ENCODE data around the gene IRAK1. TPM values are rescaled to one million over a fixed set of nuclear protein-coding genes. Genes with fewer than 3 reads are reported as not detected.
A peak's percentile ranks its signal among the peaks of the same experiment; 100 is the strongest.

The IRAK1 gene
- total and polyA plus RNA-seq, 2 of the 13 experiments (the other 11 are each of a cell fraction or from before 2014, with no cell fraction given), result 57.7 to 77.3 TPM

- DNase-seq (ENCODE audit: low spot score) (no peak), FAIRE-seq (no peak), ATAC-seq (no peak)
- CTCF ChIA-PET (ENCODE audit: low intra/inter-chr PET ratio, low total read pairs), result no interaction called here
- Histone ChIP-seq H3K79me2 (ENCODE audit: insufficient read depth, low read length) (no peaks in the 10 kb centered on the region), H4K20me1 (ENCODE audit: insufficient read depth, low read length) (no peaks in the 10 kb centered on the region), H3K27me3 (ENCODE audit: control insufficient read depth in 1 of 2, insufficient read depth in 2 of 2, low read length in 2 of 2) (no peaks in the 10 kb centered on the region), H3K36me3 (replicated peaks in 1 of 2; ENCODE audit: control insufficient read depth in 1 of 2, insufficient read depth in 2 of 2, low read length in 2 of 2) (no peaks in the 10 kb centered on the region; a peak in 1 of 5 replicates), H2AFZ (ENCODE audit: low read length) (no peak overlapping the region), H3K27ac (ENCODE audit: extremely low read length, insufficient read depth, low read length) (peak overlapping the region; percentile 81), H3K4me2 (ENCODE audit: low read depth, low read length) (no peak overlapping the region), H3K9me3 (ENCODE audit: low read length) (no peaks in the 10 kb centered on the region), H3K4me1 (ENCODE audit: insufficient read depth, low read length) (peaks cover 43% of the 10 kb centered on the region), H3K9ac (ENCODE audit: insufficient read depth, low read depth, low read length) (0 out of 2 replicates have a peak overlapping the region, but pooled peaks have one; percentile 8), H3K4me3 (replicated peaks in 1 of 3; ENCODE audit: insufficient read depth in 1 of 3, low read depth in 2 of 3, low read length in 3 of 3) (no peak overlapping the region)
- no TSS peak for BruUV-seq (replicated peaks)
- TF ChIP-seq AFF4 (CRISPR knock-in tag; IDR thresholded peaks at IDR 0.05) (no peak), E2F1 (CRISPR knock-in tag; IDR thresholded peaks at IDR 0.05) (no peak), RBFOX2 (IDR thresholded peaks at IDR 0.05; ENCODE audit: low read depth, low read length) (peak; percentile 40; the same call in 1 of the 2 replicates), ZNF770 (CRISPR knock-in tag; IDR thresholded peaks at IDR 0.05) (peak; percentile 91), ZSCAN25 (CRISPR knock-in tag; IDR thresholded peaks at IDR 0.05) (0 out of 2 replicates have a peak, but pooled peaks have one; percentile 47), RBM22 (optimal IDR thresholded peaks at IDR 0.05; ENCODE audit: low read length) (peak; percentile 56), ZNF331 (CRISPR knock-in tag; IDR thresholded peaks at IDR 0.05) (no peak), AGO2 (optimal IDR thresholded peaks at IDR 0.05; ENCODE audit: low read depth, low read length) (peak; percentile 74), HNRNPL (IDR thresholded peaks at IDR 0.05; ENCODE audit: low read depth, low read length) (0 out of 2 replicates have a peak, but pooled peaks have one; percentile 43)
- intact Hi-C loops (cut with micrococcal nuclease; ENCODE audit: unreplicated experiment) (loop anchor here (2.0 to 5.0 kb wide), 2 partner anchors 39 to 41 kb away; partner anchors contain the start of gene TMEM187), in situ Hi-C loops (cut with HindIII; ENCODE audit: extremely low pct_ligation_motif_present, low pct_unique_long_range_greater_than_20kb) (loop anchor here (5.0 kb wide), 2 partner anchors 39 to 41 kb away; partner anchors contain the start of genes HCFC1 and TMEM187)
- POLR2A ChIA-PET, result interaction anchor here (1.1 to 3.7 kb wide), 4 partner anchors 8 to 43 kb away, joined by 4 to 54 read pairs (median 6); partner anchors contain the start of genes HCFC1 and TMEM187
- 91% methylated on average over 7 of the region's 18 CpGs for WGBS (ENCODE audit: low lambda C conversion rate)
Measured at GRCh38 chrX:154011376-154012335, 8.0 kb downstream of the IRAK1 start.

All from HepG2 (cell line).